Mesenchymal stem cell (in vitro differentiated cells and primary cell): Measurements from ENCODE around the gene C2CD4C.

Experiments used
- DNase-seq: peaks from one replicate; pipeline ENCODE4 v3.0.0-alpha.2; 2013
- H2AFZ ChIP-seq: one replicate; pipeline ENCODE4 v1.6.1; 2013; ENCODE audit warnings: low read depth, mild to moderate bottlenecking, control low read depth, inconsistent platforms, low read length, moderate library complexity
- H2AK5ac ChIP-seq: 2 replicates; pipeline ENCODE4 v1.6.1; 2013; ENCODE audit warnings: low read length, moderate library complexity, mild to moderate bottlenecking, inconsistent platforms; ENCODE audit not compliant: severe bottlenecking
- H2BK120ac ChIP-seq: one replicate; pipeline ENCODE4 v1.6.1; 2013; ENCODE audit warnings: low read depth, mild to moderate bottlenecking, inconsistent platforms, low read length, moderate library complexity
- H2BK12ac ChIP-seq, 2 experiments: one replicate each; pipeline ENCODE4 v1.6.1; 2013; ENCODE audit warnings: inconsistent platforms in 2 of 2, low read length in 2 of 2, mild to moderate bottlenecking in 2 of 2, moderate library complexity in 2 of 2, control low read depth in 1 of 2
- H2BK15ac ChIP-seq: one replicate; pipeline ENCODE4 v1.6.1; 2013; ENCODE audit warnings: mild to moderate bottlenecking, low read depth, inconsistent platforms; ENCODE audit not compliant: poor library complexity, severe bottlenecking
- H2BK5ac ChIP-seq: 2 replicates; pipeline ENCODE4 v1.6.1; 2013; ENCODE audit warnings: low read depth, mild to moderate bottlenecking, low read length, control low read depth, inconsistent platforms; ENCODE audit not compliant: poor library complexity, severe bottlenecking
- H3K14ac ChIP-seq, 2 experiments: one replicate each; pipeline ENCODE4 v1.6.1; 2013; ENCODE audit warnings: inconsistent platforms in 2 of 2, low read length in 2 of 2, control low read depth in 1 of 2, mild to moderate bottlenecking in 1 of 2, moderate library complexity in 1 of 2
- H3K18ac ChIP-seq, 2 experiments: one replicate each; pipeline ENCODE4 v1.6.1; 2013; ENCODE audit warnings: inconsistent platforms in 2 of 2, low read length in 2 of 2, control low read depth in 1 of 2, low read depth in 1 of 2, mild to moderate bottlenecking in 1 of 2
- H3K23ac ChIP-seq, 2 experiments: one replicate each; pipeline ENCODE4 v1.6.1; 2013; ENCODE audit warnings: inconsistent platforms in 2 of 2, low read length in 2 of 2, mild to moderate bottlenecking in 2 of 2, moderate library complexity in 2 of 2, control low read depth in 1 of 2
- H3K27ac ChIP-seq: 2 replicates; pipeline ENCODE4 v1.5.1; 2013; ENCODE audit warnings: mild to moderate bottlenecking, moderate library complexity, low read length, control low read depth, inconsistent platforms; ENCODE audit not compliant: poor library complexity, severe bottlenecking
- H3K27me3 ChIP-seq, 2 experiments: 2 replicates each; pipeline versions ENCODE4 v1.6.1 to v1.7.0; 2013; ENCODE audit warnings: low read length in 2 of 2, mild to moderate bottlenecking in 2 of 2, moderate library complexity in 2 of 2, control low read depth in 1 of 2, inconsistent platforms in 1 of 2; ENCODE audit not compliant: control insufficient read depth in 1 of 2, insufficient read depth in 1 of 2
- H3K36me3 ChIP-seq, 2 experiments: 2 replicates each; pipeline versions ENCODE4 v1.6.1 to v1.7.0; 2013; ENCODE audit warnings: low read length in 2 of 2, control low read depth in 1 of 2, inconsistent platforms in 1 of 2, low read depth in 1 of 2, mild to moderate bottlenecking in 1 of 2; ENCODE audit not compliant: insufficient read depth in 2 of 2, control insufficient read depth in 1 of 2
- H3K4ac ChIP-seq, 2 experiments: one replicate each; pipeline ENCODE4 v1.6.1; 2013; ENCODE audit warnings: inconsistent platforms in 2 of 2, low read length in 2 of 2, mild to moderate bottlenecking in 2 of 2, moderate library complexity in 2 of 2, control low read depth in 1 of 2, low read depth in 1 of 2
- H3K4me1 ChIP-seq: 2 replicates; pipeline ENCODE4 v1.6.1; 2013; ENCODE audit warnings: low read depth, low read length, control low read depth; ENCODE audit not compliant: control insufficient read depth, insufficient read depth
- H3K4me2 ChIP-seq: 2 replicates; pipeline ENCODE4 v1.6.1; 2013; ENCODE audit warnings: low read length, mild to moderate bottlenecking, inconsistent platforms; ENCODE audit not compliant: poor library complexity, severe bottlenecking
- H3K4me3 ChIP-seq, 2 experiments: 2 replicates each; pipeline versions ENCODE4 v1.5.1 to v1.7.0; 2013; ENCODE audit warnings: low read length in 2 of 2, mild to moderate bottlenecking in 2 of 2, control low read depth in 1 of 2, low read depth in 1 of 2; ENCODE audit not compliant: insufficient read depth in 1 of 2
- H3K79me1 ChIP-seq: replicated peaks from 2 replicates; pipeline ENCODE4 v1.6.1; 2013; ENCODE audit warnings: mild to moderate bottlenecking, control low read depth, low read length, inconsistent platforms; ENCODE audit not compliant: poor library complexity, severe bottlenecking
- H3K9ac ChIP-seq: 2 replicates; pipeline ENCODE4 v1.7.0; 2013; ENCODE audit warnings: mild to moderate bottlenecking, low read length, moderate library complexity
- H3K9me3 ChIP-seq: 2 replicates; pipeline ENCODE4 v1.7.0; 2013; ENCODE audit warnings: mild to moderate bottlenecking, low read length; ENCODE audit not compliant: control insufficient read depth
- H4K8ac ChIP-seq: one replicate; pipeline ENCODE4 v1.6.1; 2013; ENCODE audit warnings: inconsistent platforms, mild to moderate bottlenecking, low read length, moderate library complexity
- H4K91ac ChIP-seq: one replicate; pipeline ENCODE4 v1.6.1; 2013; ENCODE audit warnings: mild to moderate bottlenecking, low read length, inconsistent platforms
- WGBS: methylation state at CpG from one replicate; pipeline ENCODE4 v1.1.7; 2013; ENCODE audit warnings: mixed read lengths; 5-methylcytosine and 5-hydroxymethylcytosine counted together

Gene C2CD4C

DNA sequence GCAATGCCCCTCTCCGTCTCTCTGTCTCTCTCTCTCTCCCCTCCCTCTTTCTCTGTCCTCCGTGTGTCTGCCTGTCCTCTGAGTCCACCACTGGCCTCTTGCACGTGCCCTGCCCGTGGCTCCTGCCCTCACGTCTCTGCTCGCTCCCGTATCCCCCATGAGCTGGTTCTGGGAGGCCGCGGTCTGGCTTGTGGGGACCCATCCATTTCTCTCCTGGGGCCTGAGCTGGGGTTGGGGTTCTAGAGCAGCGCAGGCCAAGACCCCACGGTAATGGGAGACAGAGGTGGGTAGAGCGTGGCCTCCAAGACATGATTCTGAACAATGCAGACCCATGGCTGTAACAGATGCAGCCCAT is 19.0 kb downstream of the C2CD4C start:
- H2AFZ ChIP-seq = no peak overlapping the region
- WGBS = 87% methylated on average over 12 of the region's 12 CpGs

DNA sequence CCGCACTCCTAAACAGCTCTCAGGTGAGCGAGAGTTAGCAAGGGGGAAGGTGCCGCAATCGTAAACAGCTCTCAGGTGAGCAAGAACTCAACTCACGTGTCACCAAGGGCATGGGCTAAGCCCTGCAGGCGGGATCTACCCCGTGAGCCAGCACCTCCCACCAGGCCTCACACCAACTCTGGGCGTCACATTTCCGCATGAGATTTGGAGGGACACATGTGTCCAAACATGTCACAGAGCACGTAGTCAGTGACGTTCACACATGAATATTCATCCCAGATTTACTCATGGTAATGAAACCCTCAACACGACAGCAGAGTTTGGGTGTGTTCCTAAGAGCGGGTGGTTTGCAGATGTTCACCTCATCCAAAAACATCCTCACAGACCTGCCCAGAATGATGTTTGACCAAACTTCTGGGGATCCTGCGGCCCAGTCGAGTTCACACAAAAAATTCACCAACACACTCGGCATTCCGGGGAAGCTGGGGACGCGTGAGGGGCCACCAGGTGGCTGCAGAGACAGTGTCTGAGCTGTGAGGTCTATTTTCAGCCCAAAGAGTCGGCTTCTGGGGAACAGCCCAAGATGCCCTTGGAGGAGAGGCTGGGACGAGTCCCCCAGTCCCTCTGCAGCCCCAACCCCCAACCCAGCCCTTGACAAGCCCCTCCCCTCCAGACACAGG is 19.6 kb downstream of the C2CD4C start:
- Histone ChIP-seq H2AFZ (no peak overlapping the region), H3K36me3 (no peaks in the 10 kb centered on the region), H3K18ac (no peak overlapping the region), H3K27ac (no peak overlapping the region), H4K8ac (no peak overlapping the region), H3K27me3 (peaks cover 10 to 39% of the 10 kb centered on the region in 2 experiments), H3K14ac (no peak overlapping the region), H2BK15ac (no peak overlapping the region), H3K9ac (no peak overlapping the region), H3K4me1 (peaks cover 2% of the 10 kb centered on the region), H2BK12ac (no peak overlapping the region), H3K9me3 (no peaks in the 10 kb centered on the region), H3K4me2 (no peak overlapping the region), H2AK5ac (no peak overlapping the region), H3K4me3 (no peak overlapping the region), H3K23ac (no peak overlapping the region), H4K91ac (peak overlapping the region; percentile 14), H3K4ac (no peak overlapping the region), H3K79me1 (no peaks in the 10 kb centered on the region), H2BK120ac (no peak overlapping the region), H2BK5ac (no peak overlapping the region)
- 72% methylated on average over 21 of the region's 21 CpGs for WGBS
- DNase-seq = no peak

More for the DNA sequence above, 19.0 kb downstream of the C2CD4C start:
- H3K79me1 ChIP-seq = no peaks in the 10 kb centered on the region
- no peak overlapping the region for H3K4ac ChIP-seq
- no peak overlapping the region for H2BK120ac ChIP-seq
- H3K23ac ChIP-seq = no peak overlapping the region
- H3K27me3 ChIP-seq = peaks cover 10 to 37% of the 10 kb centered on the region in 2 experiments
- no peak overlapping the region for H3K9ac ChIP-seq
- H3K9me3 ChIP-seq = no peaks in the 10 kb centered on the region
- no peaks in the 10 kb centered on the region for H3K4me1 ChIP-seq
- no peak for DNase-seq
- H4K8ac ChIP-seq = no peak overlapping the region
- H3K27ac ChIP-seq = no peak overlapping the region
- no peaks in the 10 kb centered on the region for H3K36me3 ChIP-seq
- H2AK5ac ChIP-seq = no peak overlapping the region
- H2BK5ac ChIP-seq = no peak overlapping the region
- H3K18ac ChIP-seq = no peak overlapping the region
- no peak overlapping the region for H2BK12ac ChIP-seq
- no peak overlapping the region for H2BK15ac ChIP-seq
- H3K14ac ChIP-seq = no peak overlapping the region
- no peak overlapping the region for H3K4me3 ChIP-seq
- H4K91ac ChIP-seq = no peak overlapping the region
- no peak overlapping the region for H3K4me2 ChIP-seq

DNA sequence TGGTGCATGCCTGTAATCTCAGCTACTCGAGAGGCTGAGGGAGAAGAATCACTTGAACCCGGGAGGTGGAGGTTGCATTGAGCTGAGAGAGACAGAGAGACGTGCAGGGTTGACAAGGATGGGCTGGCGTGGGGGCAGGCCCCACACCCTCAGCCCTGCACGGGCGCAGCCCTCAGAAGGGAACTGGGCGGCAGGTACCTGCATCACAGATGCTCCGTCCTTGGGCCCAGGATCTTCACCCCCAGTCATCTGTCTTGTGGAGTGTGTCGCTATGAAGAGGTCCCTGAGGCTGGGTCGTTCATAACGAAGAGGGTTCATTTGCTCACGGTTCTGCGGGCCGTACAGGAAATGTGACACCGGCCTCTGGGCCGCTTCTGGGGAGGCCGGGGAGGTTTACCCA is 20.3 kb downstream of the C2CD4C start:
- no peak overlapping the region for H2BK12ac ChIP-seq
- H3K23ac ChIP-seq = no peak overlapping the region
- no peak overlapping the region for H4K91ac ChIP-seq
- H3K9ac ChIP-seq = no peak overlapping the region
- H3K4me2 ChIP-seq = no peak overlapping the region
- no peaks in the 10 kb centered on the region for H3K36me3 ChIP-seq
- no peak overlapping the region for H3K27ac ChIP-seq
- H2AK5ac ChIP-seq = no peak overlapping the region
- H2BK5ac ChIP-seq = no peak overlapping the region
- H2AFZ ChIP-seq = no peak overlapping the region
- no peak overlapping the region for H3K4me3 ChIP-seq
- H3K4me1 ChIP-seq = peaks cover 6% of the 10 kb centered on the region
- H4K8ac ChIP-seq = no peak overlapping the region
- no peaks in the 10 kb centered on the region for H3K79me1 ChIP-seq
- DNase-seq = no peak
- no peak overlapping the region for H3K4ac ChIP-seq
- H3K14ac ChIP-seq = no peak overlapping the region
- H2BK120ac ChIP-seq = no peak overlapping the region
- H3K27me3 ChIP-seq = peaks cover 10 to 46% of the 10 kb centered on the region in 2 experiments
- H3K18ac ChIP-seq = no peak overlapping the region
- H2BK15ac ChIP-seq = no peak overlapping the region
- H3K9me3 ChIP-seq = no peaks in the 10 kb centered on the region
- WGBS = 88% methylated on average over 17 of the region's 17 CpGs

DNA sequence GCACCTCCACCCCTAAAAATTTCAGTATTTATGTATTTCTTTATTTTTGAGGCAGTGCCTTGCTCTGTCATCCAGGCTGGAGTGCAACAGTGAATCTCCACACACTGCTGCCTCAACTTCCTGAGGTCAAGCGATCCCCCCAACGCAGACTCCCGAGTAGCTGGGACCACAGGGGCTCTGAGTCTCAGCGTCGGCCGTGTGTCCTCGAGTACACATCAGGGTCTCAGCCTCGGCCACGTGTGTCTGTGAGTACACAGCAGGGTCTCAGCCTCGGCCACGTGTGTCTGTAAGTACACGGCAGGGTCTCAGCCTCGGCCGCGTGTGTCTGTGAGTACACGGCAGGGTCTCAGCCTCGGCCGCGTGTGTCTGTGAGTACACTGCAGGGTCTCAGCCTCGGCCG is 21.2 kb downstream of the C2CD4C start:
- Histone ChIP-seq H4K8ac (no peak overlapping the region), H2BK15ac (no peak overlapping the region), H3K27ac (no peak overlapping the region), H2AFZ (no peak overlapping the region), H3K9ac (no peak overlapping the region), H3K4me1 (peaks cover 11% of the 10 kb centered on the region), H3K27me3 (peaks cover 10 to 55% of the 10 kb centered on the region in 2 experiments), H3K4me2 (no peak overlapping the region), H4K91ac (no peak overlapping the region), H3K9me3 (no peaks in the 10 kb centered on the region), H3K23ac (no peak overlapping the region), H3K4me3 (no peak overlapping the region), H3K36me3 (no peaks in the 10 kb centered on the region), H3K14ac (no peak overlapping the region), H3K18ac (no peak overlapping the region), H2BK5ac (no peak overlapping the region), H3K79me1 (no peaks in the 10 kb centered on the region), H2AK5ac (no peak overlapping the region), H2BK12ac (no peak overlapping the region), H2BK120ac (no peak overlapping the region), H3K4ac (no peak overlapping the region)
- WGBS = 92% methylated on average over 12 of the region's 21 CpGs
- no peak for DNase-seq
